Kidney capillary endothelial cell (primary cell): ENCODE measurements around the gene MOAP1.
"Not testable (repeated sequence)": the region's sequence is repeated elsewhere in the genome, so short reads cannot be mapped to it uniquely, and the experiment has no call there.

Experiments used
- DNase-seq: peaks from one replicate; pipeline ENCODE4 v3.0.0-alpha.2; 2018; ENCODE audit warnings: low spot score

MOAP1 gene

GRCh38 chr14:93184391-93185348, at the start of gene MOAP1, which contains the start of gene LYSET:
TSS of gene MOAP1 (minus strand) at chr14:93184897. CDS start at chr14:93184242, 655 bp downstream.
TSS of gene LYSET (plus strand) at chr14:93185317. CDS start at chr14:93185406, 89 bp downstream.
- peak; percentile 90 for DNase-seq

- DNase-seq = not testable (repeated sequence)
Observed at GRCh38 chr14:93233078-93233477, 48.4 kb upstream of the MOAP1 start.

- DNase-seq = no peak
Observed at GRCh38 chr14:93232159-93232558, 47.5 kb upstream of the MOAP1 start.

GRCh38 chr14:93231129-93231979, 46.7 kb upstream of the MOAP1 start:
- DNase-seq = peak; percentile 27

GRCh38 chr14:93230539-93230938, 45.8 kb upstream of the MOAP1 start:
- no peak for DNase-seq

- no peak for DNase-seq
Observed at GRCh38 chr14:93228550-93228949, 43.9 kb upstream of the MOAP1 start.

GRCh38 chr14:93223565-93223964, 38.9 kb upstream of the MOAP1 start:
- no peak for DNase-seq

- no peak for DNase-seq
Observed at GRCh38 chr14:93220509-93220908, 35.8 kb upstream of the MOAP1 start.

GRCh38 chr14:93219103-93219726, 34.5 kb upstream of the MOAP1 start:
- DNase-seq = peak; percentile 24

GRCh38 chr14:93214598-93214997, 29.9 kb upstream of the MOAP1 start:
- DNase-seq = no peak

- DNase-seq = no peak
Observed at GRCh38 chr14:93212432-93212831, 27.7 kb upstream of the MOAP1 start.

- DNase-seq = peak; percentile 50
Observed at GRCh38 chr14:93207468-93208308, 23.0 kb upstream of the MOAP1 start.

- peak; percentile 97 for DNase-seq
Observed at GRCh38 chr14:93206793-93207467, 22.2 kb upstream of the MOAP1 start, which contains the start of the genes GON7 and UBR7. TSS of gene GON7 (minus strand) at chr14:93207065. CDS start at chr14:93207037, 28 bp downstream. TSS of gene UBR7 (plus strand) at chr14:93207256. CDS start at chr14:93207292, 36 bp downstream.

GRCh38 chr14:93201155-93201704, 16.5 kb upstream of the MOAP1 start:
- no peak for DNase-seq

GRCh38 chr14:93200553-93200952, 15.9 kb upstream of the MOAP1 start:
- DNase-seq = no peak

- DNase-seq = no peak
Observed at GRCh38 chr14:93199031-93199430, 14.3 kb upstream of the MOAP1 start.

GRCh38 chr14:93195316-93195999, 10.8 kb upstream of the MOAP1 start:
- no peak for DNase-seq

- DNase-seq = no peak
Observed at GRCh38 chr14:93186956-93187355, 2.3 kb upstream of the MOAP1 start.

GRCh38 chr14:93186466-93186865, 1.8 kb upstream of the MOAP1 start:
- DNase-seq = no peak

- DNase-seq = no peak
Observed at GRCh38 chr14:93185349-93185720, 638 bp upstream of the MOAP1 start.
